ENCODE data around the gene LRRC23.

DNA sequence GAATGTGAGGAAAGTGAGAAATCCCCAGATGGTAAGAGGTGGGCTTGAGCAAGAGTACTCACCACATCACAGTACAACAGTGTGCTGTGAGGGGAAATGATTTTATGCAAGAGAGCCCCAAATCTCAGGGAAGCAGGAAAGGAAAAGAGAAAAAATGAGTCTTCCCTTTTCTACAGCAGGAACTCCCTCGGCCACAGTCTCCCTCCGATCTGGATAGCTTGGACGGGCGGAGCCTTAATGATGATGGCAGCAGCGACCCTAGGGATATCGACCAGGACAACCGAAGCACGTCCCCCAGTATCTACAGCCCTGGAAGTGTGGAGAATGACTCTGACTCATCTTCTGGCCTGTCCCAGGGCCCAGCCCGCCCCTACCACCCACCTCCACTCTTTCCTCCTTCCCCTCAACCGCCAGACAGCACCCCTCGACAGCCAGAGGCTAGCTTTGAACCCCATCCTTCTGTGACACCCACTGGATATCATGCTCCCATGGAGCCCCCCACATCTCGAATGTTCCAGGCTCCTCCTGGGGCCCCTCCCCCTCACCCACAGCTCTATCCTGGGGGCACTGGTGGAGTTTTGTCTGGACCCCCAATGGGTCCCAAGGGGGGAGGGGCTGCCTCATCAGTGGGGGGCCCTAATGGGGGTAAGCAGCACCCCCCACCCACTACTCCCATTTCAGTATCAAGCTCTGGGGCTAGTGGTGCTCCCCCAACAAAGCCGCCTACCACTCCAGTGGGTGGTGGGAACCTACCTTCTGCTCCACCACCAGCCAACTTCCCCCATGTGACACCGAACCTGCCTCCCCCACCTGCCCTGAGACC lies 31.0 kb downstream of the LRRC23 start:
- TF ChIP-seq, protein P1, sequence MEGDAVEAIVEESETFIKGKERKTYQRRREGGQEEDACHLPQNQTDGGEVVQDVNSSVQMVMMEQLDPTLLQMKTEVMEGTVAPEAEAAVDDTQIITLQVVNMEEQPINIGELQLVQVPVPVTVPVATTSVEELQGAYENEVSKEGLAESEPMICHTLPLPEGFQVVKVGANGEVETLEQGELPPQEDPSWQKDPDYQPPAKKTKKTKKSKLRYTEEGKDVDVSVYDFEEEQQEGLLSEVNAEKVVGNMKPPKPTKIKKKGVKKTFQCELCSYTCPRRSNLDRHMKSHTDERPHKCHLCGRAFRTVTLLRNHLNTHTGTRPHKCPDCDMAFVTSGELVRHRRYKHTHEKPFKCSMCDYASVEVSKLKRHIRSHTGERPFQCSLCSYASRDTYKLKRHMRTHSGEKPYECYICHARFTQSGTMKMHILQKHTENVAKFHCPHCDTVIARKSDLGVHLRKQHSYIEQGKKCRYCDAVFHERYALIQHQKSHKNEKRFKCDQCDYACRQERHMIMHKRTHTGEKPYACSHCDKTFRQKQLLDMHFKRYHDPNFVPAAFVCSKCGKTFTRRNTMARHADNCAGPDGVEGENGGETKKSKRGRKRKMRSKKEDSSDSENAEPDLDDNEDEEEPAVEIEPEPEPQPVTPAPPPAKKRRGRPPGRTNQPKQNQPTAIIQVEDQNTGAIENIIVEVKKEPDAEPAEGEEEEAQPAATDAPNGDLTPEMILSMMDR (conservative IDR thresholded peaks at IDR 0.05 in 1 of 2, IDR thresholded peaks at IDR 0.05 in 1 of 2; ENCODE audit: low read depth in 1 of 2, low read length in 2 of 2) = no peak
- no peak for TF ChIP-seq EZH2 (IDR thresholded peaks at IDR 0.05; ENCODE audit: low read length, missing control alignments)

Measured in fibroblast of lung (primary cell).